Ishikawa (cell line): ENCODE measurements around the gene SLC39A13.

ENCODE experiments used
- CEBPB ChIP-seq: IDR thresholded peaks from 2 replicates; pipeline ENCODE4 v1.6.1; 2012
- CREB1 ChIP-seq: IDR thresholded peaks from 2 replicates; pipeline ENCODE4 v1.6.1; 2012; ENCODE audit warnings: low read depth
- EGR1 ChIP-seq: IDR thresholded peaks from 2 replicates; pipeline ENCODE4 v1.6.1; 2012
- EP300 ChIP-seq: IDR thresholded peaks from 2 replicates; pipeline ENCODE4 v1.6.1; 2012; ENCODE audit warnings: borderline replicate concordance
- FOXM1 ChIP-seq: IDR thresholded peaks from 2 replicates; pipeline ENCODE4 v1.6.1; 2012; ENCODE audit warnings: low read depth, borderline replicate concordance
- MAX ChIP-seq: IDR thresholded peaks from 2 replicates; pipeline ENCODE4 v1.6.1; 2012
- NFIC ChIP-seq: IDR thresholded peaks from 2 replicates; pipeline ENCODE4 v1.6.1; 2012
- RAD21 ChIP-seq: IDR thresholded peaks from 2 replicates; pipeline ENCODE4 v1.6.1; 2012; ENCODE audit warnings: low read depth
- TAF1 ChIP-seq: IDR thresholded peaks from 2 replicates; pipeline ENCODE4 v1.6.1; 2012; ENCODE audit warnings: low read depth, mild to moderate bottlenecking
- TCF12 ChIP-seq: IDR thresholded peaks from 2 replicates; pipeline ENCODE4 v1.6.1; 2012; ENCODE audit warnings: low read depth
- TEAD4 ChIP-seq: IDR thresholded peaks from 2 replicates; pipeline ENCODE4 v1.6.1; 2012
- USF1 ChIP-seq: IDR thresholded peaks from 2 replicates; pipeline ENCODE4 v1.6.1; 2012
- YY1 ChIP-seq: IDR thresholded peaks from 2 replicates; pipeline ENCODE4 v1.6.1; 2012; ENCODE audit warnings: low read depth
- ZBTB7A ChIP-seq: IDR thresholded peaks from 2 replicates; pipeline ENCODE4 v1.6.1; 2012; ENCODE audit warnings: low read depth
- TF ChIP-seq, protein P1 (sequence below): IDR thresholded peaks from 2 replicates; pipeline ENCODE4 v1.6.1; 2012; ENCODE audit warnings: low read depth, mild to moderate bottlenecking

The SLC39A13 gene

DNA sequence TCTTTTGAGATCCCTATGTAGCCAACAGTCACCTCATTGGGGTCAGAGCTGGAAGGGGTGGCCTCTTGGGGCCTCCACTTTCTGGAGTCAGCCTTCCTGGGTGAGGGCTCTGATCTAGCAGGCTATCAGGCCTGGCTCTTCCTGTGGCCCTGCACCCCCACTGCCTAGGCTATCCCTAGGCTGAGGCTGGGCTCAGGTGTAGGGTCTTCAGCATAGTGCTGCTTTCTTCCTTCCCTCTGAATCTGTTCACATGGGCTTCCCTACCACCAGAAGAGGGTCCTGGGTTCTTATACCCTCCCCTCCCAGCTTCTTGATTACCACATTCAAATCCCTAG, 29.6 kb upstream of the SLC39A13 start:
- TF ChIP-seq ZBTB7A (no peak), NFIC (no peak)

DNA sequence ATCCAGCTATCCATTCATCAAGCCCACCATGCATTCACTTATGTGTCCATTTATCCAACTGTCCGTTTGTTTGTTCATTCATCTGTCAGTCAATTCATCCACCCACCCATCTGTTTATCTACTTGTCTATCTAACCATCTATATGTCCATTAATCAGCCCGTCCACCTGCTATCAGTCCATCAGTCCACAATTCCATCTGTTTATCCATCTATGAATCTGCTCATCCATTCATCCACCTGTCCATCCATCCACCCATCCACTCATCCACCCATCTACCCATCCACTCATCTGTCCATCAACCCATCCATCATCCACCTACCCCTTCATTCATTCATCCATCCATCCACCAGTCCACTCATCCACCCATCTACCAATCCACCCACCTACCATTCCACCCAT, 29.1 kb upstream of the SLC39A13 start:
- no peak for TF ChIP-seq EP300
- TF ChIP-seq CREB1 = no peak
- TF ChIP-seq USF1 = no peak
- no peak for TF ChIP-seq TAF1
- TF ChIP-seq TEAD4 = no peak
- TF ChIP-seq MAX = no peak
- TF ChIP-seq CEBPB = no peak
- TF ChIP-seq, protein P1, sequence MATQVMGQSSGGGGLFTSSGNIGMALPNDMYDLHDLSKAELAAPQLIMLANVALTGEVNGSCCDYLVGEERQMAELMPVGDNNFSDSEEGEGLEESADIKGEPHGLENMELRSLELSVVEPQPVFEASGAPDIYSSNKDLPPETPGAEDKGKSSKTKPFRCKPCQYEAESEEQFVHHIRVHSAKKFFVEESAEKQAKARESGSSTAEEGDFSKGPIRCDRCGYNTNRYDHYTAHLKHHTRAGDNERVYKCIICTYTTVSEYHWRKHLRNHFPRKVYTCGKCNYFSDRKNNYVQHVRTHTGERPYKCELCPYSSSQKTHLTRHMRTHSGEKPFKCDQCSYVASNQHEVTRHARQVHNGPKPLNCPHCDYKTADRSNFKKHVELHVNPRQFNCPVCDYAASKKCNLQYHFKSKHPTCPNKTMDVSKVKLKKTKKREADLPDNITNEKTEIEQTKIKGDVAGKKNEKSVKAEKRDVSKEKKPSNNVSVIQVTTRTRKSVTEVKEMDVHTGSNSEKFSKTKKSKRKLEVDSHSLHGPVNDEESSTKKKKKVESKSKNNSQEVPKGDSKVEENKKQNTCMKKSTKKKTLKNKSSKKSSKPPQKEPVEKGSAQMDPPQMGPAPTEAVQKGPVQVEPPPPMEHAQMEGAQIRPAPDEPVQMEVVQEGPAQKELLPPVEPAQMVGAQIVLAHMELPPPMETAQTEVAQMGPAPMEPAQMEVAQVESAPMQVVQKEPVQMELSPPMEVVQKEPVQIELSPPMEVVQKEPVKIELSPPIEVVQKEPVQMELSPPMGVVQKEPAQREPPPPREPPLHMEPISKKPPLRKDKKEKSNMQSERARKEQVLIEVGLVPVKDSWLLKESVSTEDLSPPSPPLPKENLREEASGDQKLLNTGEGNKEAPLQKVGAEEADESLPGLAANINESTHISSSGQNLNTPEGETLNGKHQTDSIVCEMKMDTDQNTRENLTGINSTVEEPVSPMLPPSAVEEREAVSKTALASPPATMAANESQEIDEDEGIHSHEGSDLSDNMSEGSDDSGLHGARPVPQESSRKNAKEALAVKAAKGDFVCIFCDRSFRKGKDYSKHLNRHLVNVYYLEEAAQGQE = no peak
- TF ChIP-seq YY1 = no peak
- TF ChIP-seq ZBTB7A = no peak
- no peak for TF ChIP-seq RAD21
- no peak for TF ChIP-seq EGR1
- TF ChIP-seq TCF12 = no peak
- TF ChIP-seq FOXM1 = no peak
- TF ChIP-seq NFIC = no peak

DNA sequence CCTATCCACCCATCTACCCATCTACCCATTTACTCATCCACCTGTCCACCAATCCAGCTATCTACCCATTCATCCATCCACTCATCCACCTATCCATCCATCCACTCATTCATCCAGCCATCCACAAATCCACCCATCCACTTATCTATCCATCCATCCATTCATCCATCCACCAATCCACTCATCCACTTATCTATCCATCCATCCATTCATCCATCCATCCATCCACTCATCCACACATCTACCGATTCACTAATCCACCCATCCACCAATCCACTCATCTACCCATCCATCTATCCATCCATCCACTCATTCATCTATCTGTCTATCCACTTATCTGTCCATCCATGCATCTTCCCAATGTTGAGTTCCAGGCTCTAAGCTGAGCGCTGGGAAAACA, 28.3 kb upstream of the SLC39A13 start:
- TF ChIP-seq CREB1 (no peak), TCF12 (no peak), RAD21 (no peak), CEBPB (no peak), TAF1 (no peak), YY1 (no peak), ZBTB7A (no peak), EP300 (no peak), EGR1 (no peak), TEAD4 (no peak), USF1 (no peak), MAX (no peak), FOXM1 (no peak), NFIC (no peak)
- TF ChIP-seq, protein P1 = no peak

DNA sequence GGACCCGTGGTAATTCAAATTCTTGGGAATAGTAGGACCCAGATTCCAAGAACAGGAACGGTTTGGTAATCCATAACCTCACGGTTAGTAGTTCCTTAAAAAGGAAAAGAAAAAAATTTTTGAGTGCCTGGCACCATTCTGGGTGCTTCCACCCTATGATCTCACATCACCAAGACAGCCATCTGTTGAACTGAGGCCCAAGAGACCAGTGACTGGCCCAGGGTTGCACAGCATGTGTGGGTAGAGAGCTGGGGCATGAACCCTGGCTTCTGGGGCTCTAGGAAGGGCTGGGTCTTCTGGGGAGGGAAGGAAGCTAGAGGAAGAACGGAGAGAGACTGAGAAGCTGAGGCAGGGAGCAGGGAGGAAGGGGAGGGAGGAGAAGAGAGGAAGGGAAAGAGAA, 25.3 kb upstream of the SLC39A13 start:
- TF ChIP-seq ZBTB7A (no peak), USF1 (no peak), TAF1 (no peak), RAD21 (no peak), TCF12 (no peak), CREB1 (no peak), TEAD4 (no peak), EP300 (no peak), CEBPB (no peak), YY1 (no peak)
- TF ChIP-seq, protein P1 = no peak
